Neural cell (in vitro differentiated cells): ENCODE results near the gene ARL3.

Experiments used
- CTCF ChIP-seq: fragments of 450-650 bp; IDR thresholded peaks from 2 replicates; pipeline ENCODE4 v1.5.1; 2014; ENCODE audit warnings: antibody characterized with exemption, mild to moderate bottlenecking, moderate library complexity; ENCODE audit not compliant: poor library complexity, severe bottlenecking
- EP300 ChIP-seq: fragments of 450-650 bp; conservative IDR thresholded peaks from 2 replicates; pipeline ENCODE4 v1.6.1; 2014; ENCODE audit warnings: antibody characterized with exemption, mild to moderate bottlenecking, moderate library complexity; ENCODE audit not compliant: poor library complexity, severe bottlenecking
- EZH2 ChIP-seq: fragments of 200-600, 300-800 bp; shearing (Covaris generic), sonication (generic); IDR thresholded peaks from 2 replicates; pipeline ENCODE4 v1.6.1; 2014; ENCODE audit warnings: antibody characterized with exemption, low read length, borderline replicate concordance, mild to moderate bottlenecking; ENCODE audit not compliant: insufficient read depth, poor library complexity, severe bottlenecking
- POLR2AphosphoS5 ChIP-seq: IDR thresholded peaks from 2 replicates; pipeline ENCODE4 v1.6.1; 2012
- RAD21 ChIP-seq: fragments of 450-650 bp; conservative IDR thresholded peaks from 2 replicates; pipeline ENCODE4 v1.6.1; 2014; ENCODE audit warnings: antibody characterized with exemption, mild to moderate bottlenecking, moderate library complexity
- REST ChIP-seq: IDR thresholded peaks from 2 replicates; pipeline ENCODE4 v1.6.1; 2012; ENCODE audit warnings: borderline replicate concordance
- TAF1 ChIP-seq: IDR thresholded peaks from 2 replicates; pipeline ENCODE4 v1.6.1; 2012; ENCODE audit warnings: low read depth

GRCh38 chr10:102681696-102682095, 32.5 kb downstream of the ARL3 start:
- TF ChIP-seq CTCF (no peak), POLR2AphosphoS5 (no peak), EP300 (no peak), TAF1 (no peak), EZH2 (no peak), RAD21 (no peak), REST (no peak)
